ENCODE data around the gene IQUB.

Gene IQUB

GRCh38 chr7:123460616-123461015 lies 73.8 kb downstream of the IQUB start:
- ChIA-PET POLR2A (no interaction called here), CTCF (interaction anchor here (0.6 kb wide), 1 partner anchor 655 kb away, joined by 4 read pairs; no protein-coding TSS in a partner anchor)
- H3K27ac ChIP-seq (ENCODE audit: extremely low read depth, low read depth, low read length) = no peak overlapping the region
- H3K4me1 ChIP-seq (ENCODE audit: control insufficient read depth, insufficient read depth, low read length) = no peaks in the 10 kb centered on the region
- no peaks in the 10 kb centered on the region for H3K36me3 ChIP-seq (ENCODE audit: control insufficient read depth in 2 of 2, insufficient read depth in 1 of 2, low read length in 2 of 2)
- no peak overlapping the region for H3K4me3 ChIP-seq (ENCODE audit: low read depth, low read length)
- H3K9me3 ChIP-seq (ENCODE audit: control insufficient read depth, insufficient read depth, low read depth, low read length) = no peaks in the 10 kb centered on the region
- no peak for TF ChIP-seq ZSCAN23 (tag by site-specific recombination; IDR thresholded peaks at IDR 0.05)

GRCh38 chr7:123455965-123456470 lies 78.4 kb downstream of the IQUB start:
- TF ChIP-seq PRDM1 (tag by site-specific recombination; IDR thresholded peaks at IDR 0.05) (no peak), ZNF549 (tag by site-specific recombination; IDR thresholded peaks at IDR 0.05) (no peak), ZNF677 (tag by site-specific recombination; IDR thresholded peaks at IDR 0.05) (no peak), ZNF138 (tag by site-specific recombination; IDR thresholded peaks at IDR 0.05; ENCODE audit: borderline replicate concordance) (no peak)
- TF ChIP-seq, protein P1, sequence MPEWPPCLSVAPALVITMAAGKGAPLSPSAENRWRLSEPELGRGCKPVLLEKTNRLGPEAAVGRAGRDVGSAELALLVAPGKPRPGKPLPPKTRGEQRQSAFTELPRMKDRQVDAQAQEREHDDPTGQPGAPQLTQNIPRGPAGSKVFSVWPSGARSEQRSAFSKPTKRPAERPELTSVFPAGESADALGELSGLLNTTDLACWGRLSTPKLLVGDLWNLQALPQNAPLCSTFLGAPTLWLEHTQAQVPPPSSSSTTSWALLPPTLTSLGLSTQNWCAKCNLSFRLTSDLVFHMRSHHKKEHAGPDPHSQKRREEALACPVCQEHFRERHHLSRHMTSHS (tag by site-specific recombination; IDR thresholded peaks at IDR 0.05) = no peak
- POLR2A ChIA-PET = no interaction called here

DNA sequence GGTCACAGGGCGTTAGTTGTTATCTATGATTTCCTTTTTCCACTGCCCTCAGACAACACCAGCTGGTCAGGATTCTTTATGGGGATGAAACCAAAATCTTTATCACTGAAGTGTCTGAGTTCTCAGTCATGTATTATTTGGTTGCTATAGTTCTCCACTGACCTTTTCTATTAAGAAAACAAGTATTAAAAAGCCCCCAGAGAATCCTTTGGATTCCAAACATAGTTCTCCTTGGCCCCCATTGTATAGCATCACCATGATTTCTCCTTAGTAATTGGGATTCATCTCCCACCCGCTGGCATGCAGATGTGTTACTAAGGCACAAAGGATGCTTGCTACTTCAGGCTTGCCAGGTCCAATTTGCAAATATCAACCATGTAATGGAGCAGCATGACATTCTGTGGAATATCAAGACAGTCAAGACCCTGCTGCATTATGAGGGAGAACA lies 94.3 kb downstream of the IQUB start:
- no peak overlapping the region for H3K4me3 ChIP-seq (ENCODE audit: low read depth, low read length)
- ChIA-PET CTCF (no interaction called here), POLR2A (no interaction called here)
- TF ChIP-seq, protein P2, sequence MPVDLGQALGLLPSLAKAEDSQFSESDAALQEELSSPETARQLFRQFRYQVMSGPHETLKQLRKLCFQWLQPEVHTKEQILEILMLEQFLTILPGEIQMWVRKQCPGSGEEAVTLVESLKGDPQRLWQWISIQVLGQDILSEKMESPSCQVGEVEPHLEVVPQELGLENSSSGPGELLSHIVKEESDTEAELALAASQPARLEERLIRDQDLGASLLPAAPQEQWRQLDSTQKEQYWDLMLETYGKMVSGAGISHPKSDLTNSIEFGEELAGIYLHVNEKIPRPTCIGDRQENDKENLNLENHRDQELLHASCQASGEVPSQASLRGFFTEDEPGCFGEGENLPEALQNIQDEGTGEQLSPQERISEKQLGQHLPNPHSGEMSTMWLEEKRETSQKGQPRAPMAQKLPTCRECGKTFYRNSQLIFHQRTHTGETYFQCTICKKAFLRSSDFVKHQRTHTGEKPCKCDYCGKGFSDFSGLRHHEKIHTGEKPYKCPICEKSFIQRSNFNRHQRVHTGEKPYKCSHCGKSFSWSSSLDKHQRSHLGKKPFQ (tag by site-specific recombination; IDR thresholded peaks at IDR 0.05) = no peak
- TF ChIP-seq SCRT2 (tag by site-specific recombination; IDR thresholded peaks at IDR 0.05) (no peak), ZBTB7A (tag by site-specific recombination; IDR thresholded peaks at IDR 0.05; ENCODE audit: low read depth) (no peak), YY2 (tag by site-specific recombination; IDR thresholded peaks at IDR 0.05) (no peak)
- TF ChIP-seq, protein P3, sequence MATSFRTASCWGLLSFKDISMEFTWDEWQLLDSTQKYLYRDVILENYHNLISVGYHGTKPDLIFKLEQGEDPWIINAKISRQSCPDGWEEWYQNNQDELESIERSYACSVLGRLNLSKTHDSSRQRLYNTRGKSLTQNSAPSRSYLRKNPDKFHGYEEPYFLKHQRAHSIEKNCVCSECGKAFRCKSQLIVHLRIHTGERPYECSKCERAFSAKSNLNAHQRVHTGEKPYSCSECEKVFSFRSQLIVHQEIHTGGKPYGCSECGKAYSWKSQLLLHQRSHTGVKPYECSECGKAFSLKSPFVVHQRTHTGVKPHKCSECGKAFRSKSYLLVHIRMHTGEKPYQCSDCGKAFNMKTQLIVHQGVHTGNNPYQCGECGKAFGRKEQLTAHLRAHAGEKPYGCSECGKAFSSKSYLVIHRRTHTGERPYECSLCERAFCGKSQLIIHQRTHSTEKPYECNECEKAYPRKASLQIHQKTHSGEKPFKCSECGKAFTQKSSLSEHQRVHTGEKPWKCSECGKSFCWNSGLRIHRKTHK (tag by site-specific recombination; IDR thresholded peaks at IDR 0.05) = no peak
- no peaks in the 10 kb centered on the region for H3K36me3 ChIP-seq (ENCODE audit: control insufficient read depth in 2 of 2, insufficient read depth in 1 of 2, low read length in 2 of 2)
- no peak overlapping the region for H3K27ac ChIP-seq (ENCODE audit: extremely low read depth, low read depth, low read length)
- H3K9me3 ChIP-seq (ENCODE audit: control insufficient read depth, insufficient read depth, low read depth, low read length) = no peaks in the 10 kb centered on the region
- no peaks in the 10 kb centered on the region for H3K4me1 ChIP-seq (ENCODE audit: control insufficient read depth, insufficient read depth, low read length)

More at GRCh38 chr7:123455965-123456470, 78.4 kb downstream of the IQUB start:
- Histone ChIP-seq H3K9me3 (ENCODE audit: control insufficient read depth, insufficient read depth, low read depth, low read length) (no peaks in the 10 kb centered on the region), H3K4me3 (ENCODE audit: low read depth, low read length) (no peak overlapping the region), H3K4me1 (ENCODE audit: control insufficient read depth, insufficient read depth, low read length) (no peaks in the 10 kb centered on the region), H3K27ac (ENCODE audit: extremely low read depth, low read depth, low read length) (no peak overlapping the region), H3K36me3 (ENCODE audit: control insufficient read depth in 2 of 2, insufficient read depth in 1 of 2, low read length in 2 of 2) (no peaks in the 10 kb centered on the region)
- CTCF ChIA-PET = no interaction called here

DNA sequence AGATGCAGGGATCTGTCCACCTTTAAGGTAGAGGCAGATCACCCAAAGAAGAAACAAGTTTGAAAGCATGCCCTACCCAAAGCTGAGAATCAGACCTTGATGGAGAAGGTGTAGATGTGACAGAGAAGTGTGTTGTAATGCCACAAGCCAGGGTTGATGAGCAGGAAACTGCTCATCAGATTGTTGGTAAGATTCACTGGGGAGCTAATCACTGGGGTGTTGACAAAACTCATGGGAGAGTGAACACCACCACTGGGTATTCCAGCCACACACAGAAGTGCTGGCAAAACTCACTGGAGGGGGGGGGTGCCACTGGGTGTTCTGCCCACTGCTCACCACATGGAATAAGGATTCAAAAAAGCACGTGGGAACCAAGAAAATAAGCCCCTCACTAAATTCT lies 95.2 kb downstream of the IQUB start:
- H3K27ac ChIP-seq (ENCODE audit: extremely low read depth, low read depth, low read length) = no peak overlapping the region
- ChIA-PET POLR2A (no interaction called here), CTCF (no interaction called here)
- H3K4me3 ChIP-seq (ENCODE audit: low read depth, low read length) = no peak overlapping the region
- H3K9me3 ChIP-seq (ENCODE audit: control insufficient read depth, insufficient read depth, low read depth, low read length) = no peaks in the 10 kb centered on the region
- H3K36me3 ChIP-seq (ENCODE audit: control insufficient read depth in 2 of 2, insufficient read depth in 1 of 2, low read length in 2 of 2) = no peaks in the 10 kb centered on the region
- no peaks in the 10 kb centered on the region for H3K4me1 ChIP-seq (ENCODE audit: control insufficient read depth, insufficient read depth, low read length)
- TF ChIP-seq, protein P4, sequence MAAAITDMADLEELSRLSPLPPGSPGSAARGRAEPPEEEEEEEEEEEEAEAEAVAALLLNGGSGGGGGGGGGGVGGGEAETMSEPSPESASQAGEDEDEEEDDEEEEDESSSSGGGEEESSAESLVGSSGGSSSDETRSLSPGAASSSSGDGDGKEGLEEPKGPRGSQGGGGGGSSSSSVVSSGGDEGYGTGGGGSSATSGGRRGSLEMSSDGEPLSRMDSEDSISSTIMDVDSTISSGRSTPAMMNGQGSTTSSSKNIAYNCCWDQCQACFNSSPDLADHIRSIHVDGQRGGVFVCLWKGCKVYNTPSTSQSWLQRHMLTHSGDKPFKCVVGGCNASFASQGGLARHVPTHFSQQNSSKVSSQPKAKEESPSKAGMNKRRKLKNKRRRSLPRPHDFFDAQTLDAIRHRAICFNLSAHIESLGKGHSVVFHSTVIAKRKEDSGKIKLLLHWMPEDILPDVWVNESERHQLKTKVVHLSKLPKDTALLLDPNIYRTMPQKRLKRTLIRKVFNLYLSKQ (tag by site-specific recombination; IDR thresholded peaks at IDR 0.05; ENCODE audit: borderline replicate concordance) = no peak
- TF ChIP-seq ZNF433 (tag by site-specific recombination; IDR thresholded peaks at IDR 0.05; ENCODE audit: low read depth) = no peak
- TF ChIP-seq OVOL3 (tag by site-specific recombination; IDR thresholded peaks at IDR 0.05) = no peak
- TF ChIP-seq ZNF510 (tag by site-specific recombination; IDR thresholded peaks at IDR 0.05; ENCODE audit: insufficient replicate concordance) = no peak
- no peak for TF ChIP-seq ZNF518A (tag by site-specific recombination; conservative IDR thresholded peaks at IDR 0.05; ENCODE audit: low read depth)
- TF ChIP-seq ZNF146 (tag by site-specific recombination; IDR thresholded peaks at IDR 0.05) = no peak
- no peak for TF ChIP-seq ZNF169 (tag by site-specific recombination; IDR thresholded peaks at IDR 0.05)

Data from HEK293 (cell line).